ENCODE measurements around the gene FHOD1.

DNA sequence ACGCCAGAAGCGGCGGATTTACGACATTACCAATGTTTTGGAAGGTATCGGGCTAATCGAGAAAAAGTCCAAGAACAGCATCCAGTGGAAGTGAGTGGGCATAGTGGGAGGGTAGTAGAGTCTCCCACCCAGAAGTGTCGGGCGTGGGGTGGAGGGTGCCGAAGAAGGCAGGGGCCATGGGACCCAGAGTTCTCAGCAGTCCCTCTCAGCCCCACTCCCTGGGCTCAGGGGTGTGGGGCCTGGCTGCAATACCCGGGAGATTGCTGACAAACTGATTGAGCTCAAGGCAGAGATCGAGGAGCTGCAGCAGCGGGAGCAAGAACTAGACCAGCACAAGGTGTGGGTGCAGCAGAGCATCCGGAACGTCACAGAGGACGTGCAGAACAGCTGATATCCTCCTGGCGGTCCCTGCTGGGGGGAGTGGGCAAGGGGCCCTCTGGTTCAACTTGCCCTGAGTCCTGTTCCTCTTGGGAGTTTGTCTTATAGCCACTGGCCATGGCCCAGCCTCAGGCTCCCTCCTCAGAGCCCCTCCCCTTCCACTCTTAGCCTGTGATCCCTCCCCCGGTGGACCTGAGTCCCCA, 54.4 kb downstream of the FHOD1 start:
- TF ChIP-seq, protein P1, sequence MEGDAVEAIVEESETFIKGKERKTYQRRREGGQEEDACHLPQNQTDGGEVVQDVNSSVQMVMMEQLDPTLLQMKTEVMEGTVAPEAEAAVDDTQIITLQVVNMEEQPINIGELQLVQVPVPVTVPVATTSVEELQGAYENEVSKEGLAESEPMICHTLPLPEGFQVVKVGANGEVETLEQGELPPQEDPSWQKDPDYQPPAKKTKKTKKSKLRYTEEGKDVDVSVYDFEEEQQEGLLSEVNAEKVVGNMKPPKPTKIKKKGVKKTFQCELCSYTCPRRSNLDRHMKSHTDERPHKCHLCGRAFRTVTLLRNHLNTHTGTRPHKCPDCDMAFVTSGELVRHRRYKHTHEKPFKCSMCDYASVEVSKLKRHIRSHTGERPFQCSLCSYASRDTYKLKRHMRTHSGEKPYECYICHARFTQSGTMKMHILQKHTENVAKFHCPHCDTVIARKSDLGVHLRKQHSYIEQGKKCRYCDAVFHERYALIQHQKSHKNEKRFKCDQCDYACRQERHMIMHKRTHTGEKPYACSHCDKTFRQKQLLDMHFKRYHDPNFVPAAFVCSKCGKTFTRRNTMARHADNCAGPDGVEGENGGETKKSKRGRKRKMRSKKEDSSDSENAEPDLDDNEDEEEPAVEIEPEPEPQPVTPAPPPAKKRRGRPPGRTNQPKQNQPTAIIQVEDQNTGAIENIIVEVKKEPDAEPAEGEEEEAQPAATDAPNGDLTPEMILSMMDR (IDR thresholded peaks at IDR 0.05), result no peak
- TF ChIP-seq POLR2A (IDR thresholded peaks at IDR 0.05), result no peak

Measured in Peyer's patch (tissue), 4 donors.